ENCODE measurements around the gene DACH2.

- no peak for TF ChIP-seq EZH2phosphoT487 (IDR thresholded peaks at IDR 0.05)
- no peak for TF ChIP-seq CTCF (IDR thresholded peaks at IDR 0.05)
- no peak for TF ChIP-seq EZH2 (IDR thresholded peaks at IDR 0.05)
These were observed 273.5 kb downstream of the DACH2 start for GRCh38 chrX:86421771-86422170.

All from neural progenitor cell (in vitro differentiated cells).